Kidney (tissue), 14 donors: ENCODE results near the gene KIR2DL4. TPM values are rescaled to one million over a fixed set of nuclear protein-coding genes. Genes with fewer than 3 reads are reported as not detected.

ENCODE experiments used
- DNase-seq, 5 donors: peaks; one replicate each; pipeline ENCODE4 v3.0.0-alpha.2; 2013 to 2020
- FAIRE-seq: peaks from 2 replicates; lab custom pipeline; 2012; peaks lifted over from hg19 to GRCh38; lab: Jason Lieb, UNC
- H3K27ac ChIP-seq, 2 donors: one replicate each; pipeline ENCODE4 v1.7.0; 2013; ENCODE audit warnings: low read depth in 2 of 2, low read length in 2 of 2, inconsistent platforms in 1 of 2
- H3K27me3 ChIP-seq: one replicate; pipeline ENCODE4 v1.7.1; 2013; ENCODE audit warnings: low read length, inconsistent platforms; ENCODE audit not compliant: control insufficient read depth, insufficient read depth
- H3K36me3 ChIP-seq, 3 donors: one replicate each; pipeline versions ENCODE4 v1.7.0 to v1.7.1; 2013; ENCODE audit warnings: low read length in 3 of 3, control low read depth in 1 of 3, inconsistent platforms in 1 of 3; ENCODE audit not compliant: insufficient read depth in 3 of 3, control insufficient read depth in 2 of 3
- H3K4me1 ChIP-seq, 3 donors: one replicate each; pipeline versions ENCODE4 v1.7.0 to v1.7.1; 2013; ENCODE audit warnings: low read length in 3 of 3, inconsistent platforms in 1 of 3, low read depth in 1 of 3; ENCODE audit not compliant: control insufficient read depth in 2 of 3, insufficient read depth in 2 of 3
- H3K4me3 ChIP-seq, 3 donors: one replicate each; pipeline versions ENCODE4 v1.7.0 to v1.8.1; 2013; ENCODE audit warnings: low read length in 3 of 3, control low read depth in 1 of 3, inconsistent platforms in 1 of 3
- H3K9ac ChIP-seq, 3 donors: one replicate each; pipeline versions ENCODE4 v1.7.0 to v1.7.1; 2013; ENCODE audit warnings: low read length in 3 of 3, control low read depth in 1 of 3, inconsistent platforms in 1 of 3
- H3K9me3 ChIP-seq, 3 donors: one replicate each; pipeline versions ENCODE4 v1.7.0 to v1.7.1; 2013; ENCODE audit warnings: low read length in 3 of 3, control low read depth in 1 of 3, inconsistent platforms in 1 of 3; ENCODE audit not compliant: control insufficient read depth in 2 of 3, insufficient read depth in 1 of 3
- intact Hi-C: fragments of 100-400 bp; cut with DNase I; formaldehyde crosslinking; loops from one replicate; pipeline ENCODE4 v1.11.1; 2022
- polyA plus RNA-seq: library from polyadenylated mRNA; stranded (reverse); fragments of 350-450 nt; fragmentation: Illumina TruSeq; extraction: RNeasy Lipid Tissue Mini Kit (QIAGEN cat#74804); gene quantifications from one replicate; pipeline ENCODE4 v1.2.3, GENCODE V29; 2014; ENCODE audit warnings: low read depth, low replicate concordance; ENCODE audit not compliant: insufficient read depth
- total RNA-seq: library from RNA; stranded (reverse); fragmentation: NEBNext Ultra II Directional; extraction: Animal tissue kit (Norgen Biotek cat#: 25700); gene quantifications from one replicate; pipeline ENCODE4 v1.2.1, GENCODE V29; 2021
- TF ChIP-seq, protein P1 (sequence below): IDR thresholded peaks from 3 replicates; pipeline ENCODE4 v1.5.1; 2012; ENCODE audit warnings: mild to moderate bottlenecking, moderate library complexity, borderline replicate concordance; ENCODE audit not compliant: insufficient read depth; ENCODE audit errors: extremely low read depth
- donor health status: control.
- donor health status: control.
- donor health status: control.
- donor health status: control.
- donor health status: control.
- donor health status: DM: yes; HTN: yes; CAD: no.
- donor health status: Normal renal cell carcinoma (clear cell type).

Gene KIR2DL4
- total and polyA plus RNA-seq, 2 donors from 2014 or later, result 0.25 TPM; not detected in 1

DNA sequence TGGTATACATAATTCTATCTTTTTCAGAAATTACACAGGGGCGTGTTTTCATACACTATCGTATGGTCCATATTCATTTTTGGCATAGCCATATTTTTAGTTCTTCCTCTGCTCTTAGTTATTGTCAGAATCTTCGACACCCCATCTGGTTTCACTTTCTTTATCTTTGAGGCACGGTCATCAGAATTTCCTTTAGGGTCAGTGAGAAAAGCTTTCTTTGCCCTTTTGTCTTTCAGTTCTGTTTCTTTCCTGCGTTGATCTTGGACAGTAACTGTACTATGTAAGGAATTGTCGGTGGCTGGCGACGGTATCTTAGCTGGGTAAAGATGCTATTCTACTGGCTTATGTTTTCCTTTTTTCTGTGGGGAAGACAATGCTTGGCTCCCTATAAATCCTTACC is 10.6 kb upstream of the KIR2DL4 start:
- no peaks in the 10 kb centered on the region for H3K4me1 ChIP-seq
- intact Hi-C loops, result no loop called here
- TF ChIP-seq, protein P1, sequence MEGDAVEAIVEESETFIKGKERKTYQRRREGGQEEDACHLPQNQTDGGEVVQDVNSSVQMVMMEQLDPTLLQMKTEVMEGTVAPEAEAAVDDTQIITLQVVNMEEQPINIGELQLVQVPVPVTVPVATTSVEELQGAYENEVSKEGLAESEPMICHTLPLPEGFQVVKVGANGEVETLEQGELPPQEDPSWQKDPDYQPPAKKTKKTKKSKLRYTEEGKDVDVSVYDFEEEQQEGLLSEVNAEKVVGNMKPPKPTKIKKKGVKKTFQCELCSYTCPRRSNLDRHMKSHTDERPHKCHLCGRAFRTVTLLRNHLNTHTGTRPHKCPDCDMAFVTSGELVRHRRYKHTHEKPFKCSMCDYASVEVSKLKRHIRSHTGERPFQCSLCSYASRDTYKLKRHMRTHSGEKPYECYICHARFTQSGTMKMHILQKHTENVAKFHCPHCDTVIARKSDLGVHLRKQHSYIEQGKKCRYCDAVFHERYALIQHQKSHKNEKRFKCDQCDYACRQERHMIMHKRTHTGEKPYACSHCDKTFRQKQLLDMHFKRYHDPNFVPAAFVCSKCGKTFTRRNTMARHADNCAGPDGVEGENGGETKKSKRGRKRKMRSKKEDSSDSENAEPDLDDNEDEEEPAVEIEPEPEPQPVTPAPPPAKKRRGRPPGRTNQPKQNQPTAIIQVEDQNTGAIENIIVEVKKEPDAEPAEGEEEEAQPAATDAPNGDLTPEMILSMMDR, result no peak
- no peaks in the 10 kb centered on the region for H3K9me3 ChIP-seq
- H3K36me3 ChIP-seq, result no peaks in the 10 kb centered on the region
- peak overlapping the region in 1 of 2 donors; percentile 53 for H3K27ac ChIP-seq
- FAIRE-seq (no peak), DNase-seq (peak in 1 of 5 donors; percentile 3)
- H3K27me3 ChIP-seq, result no peaks in the 10 kb centered on the region
- no peak overlapping the region for H3K9ac ChIP-seq
- peak overlapping the region in 2 of 3 donors; percentile 13 to 42 for H3K4me3 ChIP-seq

- no peak for FAIRE-seq
- DNase-seq, result no peak
- Histone ChIP-seq H3K4me3 (no peak overlapping the region), H3K36me3 (no peaks in the 10 kb centered on the region), H3K4me1 (no peaks in the 10 kb centered on the region), H3K27me3 (no peaks in the 10 kb centered on the region), H3K27ac (no peak overlapping the region), H3K9me3 (no peaks in the 10 kb centered on the region), H3K9ac (no peak overlapping the region)
- intact Hi-C loops, result no loop called here
- TF ChIP-seq, protein P1, result no peak
Observed at GRCh38 chr19:54795758-54796157, 7.7 kb upstream of the KIR2DL4 start.

DNA sequence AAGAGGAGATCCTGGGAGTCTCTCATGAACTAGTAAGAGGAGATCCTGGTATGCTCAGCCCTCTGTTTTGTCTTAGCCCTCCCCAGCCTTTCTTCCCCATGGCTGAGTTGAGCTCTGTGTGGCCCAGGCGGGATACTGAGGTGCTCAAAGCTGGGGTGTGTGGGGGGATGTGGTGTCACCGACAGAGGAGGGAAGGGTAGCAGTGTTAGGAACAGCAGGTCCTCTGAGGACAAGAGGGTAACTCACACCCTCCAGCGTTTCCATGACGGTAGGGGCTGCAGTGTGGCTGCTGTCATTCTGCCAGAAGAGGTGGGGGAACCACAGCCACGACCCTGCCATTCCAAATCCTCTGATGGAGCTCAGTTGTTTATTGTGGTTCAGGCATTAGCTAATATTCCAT is 691 bp downstream of the KIR2DL4 start:
- H3K9me3 ChIP-seq, result peaks cover 0 to 4% (median 0%) of the 10 kb centered on the region in 3 donors
- H3K27me3 ChIP-seq, result no peaks in the 10 kb centered on the region
- no peak overlapping the region for H3K4me3 ChIP-seq
- H3K4me1 ChIP-seq, result no peaks in the 10 kb centered on the region
- no peak overlapping the region for H3K9ac ChIP-seq
- no peaks in the 10 kb centered on the region for H3K36me3 ChIP-seq
- intact Hi-C loops, result no loop called here
- TF ChIP-seq, protein P1, result no peak
- no peak overlapping the region for H3K27ac ChIP-seq
- FAIRE-seq, result no peak
- DNase-seq, result no peak

DNA sequence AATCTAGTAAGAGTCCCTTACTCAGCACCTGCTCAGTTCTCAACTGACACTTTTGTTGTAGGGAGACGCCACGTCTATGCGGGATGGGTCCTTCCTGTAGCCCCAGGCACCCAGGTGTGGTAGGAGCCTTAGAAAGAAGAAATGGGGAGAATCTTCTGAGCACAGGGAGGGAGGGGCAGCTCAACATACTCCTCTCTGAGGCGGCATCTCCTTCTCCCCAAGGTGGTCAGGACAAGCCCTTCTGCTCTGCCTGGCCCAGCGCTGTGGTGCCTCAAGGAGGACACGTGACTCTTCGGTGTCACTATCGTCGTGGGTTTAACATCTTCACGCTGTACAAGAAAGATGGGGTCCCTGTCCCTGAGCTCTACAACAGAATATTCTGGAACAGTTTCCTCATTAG is 1.2 kb downstream of the KIR2DL4 start:
- DNase-seq (no peak), FAIRE-seq (no peak)
- no peaks in the 10 kb centered on the region for H3K36me3 ChIP-seq
- H3K27ac ChIP-seq, result no peak overlapping the region
- no peaks in the 10 kb centered on the region for H3K27me3 ChIP-seq
- intact Hi-C loops, result no loop called here
- TF ChIP-seq, protein P1, result no peak
- no peaks in the 10 kb centered on the region for H3K4me1 ChIP-seq
- peaks cover 0 to 4% (median 0%) of the 10 kb centered on the region in 3 donors for H3K9me3 ChIP-seq
- no peak overlapping the region for H3K9ac ChIP-seq
- H3K4me3 ChIP-seq, result no peak overlapping the region
